ENCODE measurements around the gene CD200.

DNA sequence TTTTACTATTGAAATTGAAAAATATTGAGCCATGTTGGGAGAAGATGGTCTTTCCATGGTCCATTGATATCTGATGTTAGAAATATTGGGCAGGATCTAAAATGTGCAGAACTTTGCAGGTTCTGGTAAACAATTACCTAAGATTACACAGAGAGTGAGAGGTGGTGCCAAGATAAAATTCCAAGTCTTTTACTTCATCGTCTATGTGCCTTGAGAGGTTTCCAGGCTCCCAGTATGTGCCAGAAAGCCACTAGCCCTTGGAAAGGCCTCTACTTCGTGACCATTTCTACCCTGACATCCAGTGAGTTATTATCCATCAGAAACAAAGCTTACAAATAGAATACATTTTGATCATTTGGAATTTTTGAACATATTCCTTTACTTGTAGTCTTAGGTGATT, 27.6 kb downstream of the CD200 start:
- no peak for TF ChIP-seq TCF7L2 (IDR thresholded peaks at IDR 0.05; ENCODE audit: low read depth, low read length)
- TF ChIP-seq, protein P1, sequence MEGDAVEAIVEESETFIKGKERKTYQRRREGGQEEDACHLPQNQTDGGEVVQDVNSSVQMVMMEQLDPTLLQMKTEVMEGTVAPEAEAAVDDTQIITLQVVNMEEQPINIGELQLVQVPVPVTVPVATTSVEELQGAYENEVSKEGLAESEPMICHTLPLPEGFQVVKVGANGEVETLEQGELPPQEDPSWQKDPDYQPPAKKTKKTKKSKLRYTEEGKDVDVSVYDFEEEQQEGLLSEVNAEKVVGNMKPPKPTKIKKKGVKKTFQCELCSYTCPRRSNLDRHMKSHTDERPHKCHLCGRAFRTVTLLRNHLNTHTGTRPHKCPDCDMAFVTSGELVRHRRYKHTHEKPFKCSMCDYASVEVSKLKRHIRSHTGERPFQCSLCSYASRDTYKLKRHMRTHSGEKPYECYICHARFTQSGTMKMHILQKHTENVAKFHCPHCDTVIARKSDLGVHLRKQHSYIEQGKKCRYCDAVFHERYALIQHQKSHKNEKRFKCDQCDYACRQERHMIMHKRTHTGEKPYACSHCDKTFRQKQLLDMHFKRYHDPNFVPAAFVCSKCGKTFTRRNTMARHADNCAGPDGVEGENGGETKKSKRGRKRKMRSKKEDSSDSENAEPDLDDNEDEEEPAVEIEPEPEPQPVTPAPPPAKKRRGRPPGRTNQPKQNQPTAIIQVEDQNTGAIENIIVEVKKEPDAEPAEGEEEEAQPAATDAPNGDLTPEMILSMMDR (IDR thresholded peaks at IDR 0.05) = no peak
- TF ChIP-seq POLR2AphosphoS5 (IDR thresholded peaks at IDR 0.05; ENCODE audit: low read depth, low read length) = no peak
